Mammary epithelial cell (primary cell): ENCODE results near the gene UMAD1.

Experiments used
- EZH2 ChIP-seq: IDR thresholded peaks from 2 replicates; pipeline ENCODE4 v1.6.1; 2012; ENCODE audit warnings: low read length, inconsistent platforms, borderline replicate concordance
- TF ChIP-seq, protein P1 (sequence below), 2 donors: IDR thresholded peaks in 1 of 2; conservative IDR thresholded peaks in 1 of 2; 2 replicates each; pipeline ENCODE4 v1.5.1; 2011 to 2012; ENCODE audit warnings: inconsistent platforms in 2 of 2, low read length in 2 of 2, mild to moderate bottlenecking in 2 of 2, control low read depth in 1 of 2, low read depth in 1 of 2; ENCODE audit not compliant: insufficient read depth in 1 of 2; ENCODE audit errors: extremely low read depth in 1 of 2

DNA sequence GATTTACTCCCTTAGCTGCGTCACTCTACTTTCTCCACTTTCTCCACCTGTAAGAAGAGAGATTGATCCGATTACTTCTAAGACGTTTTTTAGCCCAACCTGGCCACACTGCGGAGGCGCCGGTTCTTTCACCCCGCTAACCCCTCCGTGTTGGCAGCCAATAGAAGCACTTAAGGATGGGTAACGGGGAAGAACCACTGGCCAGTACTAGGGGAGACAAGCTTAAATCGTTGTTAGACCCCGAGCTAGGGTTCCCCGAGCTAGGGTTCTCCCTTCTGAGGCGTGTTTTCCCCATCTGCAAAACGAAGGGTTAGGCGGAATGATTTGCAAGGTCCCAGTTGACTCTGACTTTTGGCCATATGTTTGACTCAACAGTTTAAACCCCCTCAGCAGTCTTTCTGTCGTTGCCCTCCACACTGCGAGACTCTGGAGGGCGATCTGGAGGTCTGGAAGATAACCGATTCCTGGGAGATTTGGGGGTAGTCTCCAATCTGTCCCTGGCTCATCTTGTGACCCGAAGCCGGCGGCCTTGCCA is 644 bp downstream of the UMAD1 start:
- TF ChIP-seq, protein P1, sequence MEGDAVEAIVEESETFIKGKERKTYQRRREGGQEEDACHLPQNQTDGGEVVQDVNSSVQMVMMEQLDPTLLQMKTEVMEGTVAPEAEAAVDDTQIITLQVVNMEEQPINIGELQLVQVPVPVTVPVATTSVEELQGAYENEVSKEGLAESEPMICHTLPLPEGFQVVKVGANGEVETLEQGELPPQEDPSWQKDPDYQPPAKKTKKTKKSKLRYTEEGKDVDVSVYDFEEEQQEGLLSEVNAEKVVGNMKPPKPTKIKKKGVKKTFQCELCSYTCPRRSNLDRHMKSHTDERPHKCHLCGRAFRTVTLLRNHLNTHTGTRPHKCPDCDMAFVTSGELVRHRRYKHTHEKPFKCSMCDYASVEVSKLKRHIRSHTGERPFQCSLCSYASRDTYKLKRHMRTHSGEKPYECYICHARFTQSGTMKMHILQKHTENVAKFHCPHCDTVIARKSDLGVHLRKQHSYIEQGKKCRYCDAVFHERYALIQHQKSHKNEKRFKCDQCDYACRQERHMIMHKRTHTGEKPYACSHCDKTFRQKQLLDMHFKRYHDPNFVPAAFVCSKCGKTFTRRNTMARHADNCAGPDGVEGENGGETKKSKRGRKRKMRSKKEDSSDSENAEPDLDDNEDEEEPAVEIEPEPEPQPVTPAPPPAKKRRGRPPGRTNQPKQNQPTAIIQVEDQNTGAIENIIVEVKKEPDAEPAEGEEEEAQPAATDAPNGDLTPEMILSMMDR (conservative IDR thresholded peaks at IDR 0.05 in 1 of 2, IDR thresholded peaks at IDR 0.05 in 1 of 2; ENCODE audit: extremely low read depth in 1 of 2, insufficient read depth in 1 of 2, low read depth in 1 of 2, low read length in 2 of 2): no peak
- TF ChIP-seq EZH2: no peak
